ENCODE measurements around the gene TMEM126A.

Gene TMEM126A

DNA sequence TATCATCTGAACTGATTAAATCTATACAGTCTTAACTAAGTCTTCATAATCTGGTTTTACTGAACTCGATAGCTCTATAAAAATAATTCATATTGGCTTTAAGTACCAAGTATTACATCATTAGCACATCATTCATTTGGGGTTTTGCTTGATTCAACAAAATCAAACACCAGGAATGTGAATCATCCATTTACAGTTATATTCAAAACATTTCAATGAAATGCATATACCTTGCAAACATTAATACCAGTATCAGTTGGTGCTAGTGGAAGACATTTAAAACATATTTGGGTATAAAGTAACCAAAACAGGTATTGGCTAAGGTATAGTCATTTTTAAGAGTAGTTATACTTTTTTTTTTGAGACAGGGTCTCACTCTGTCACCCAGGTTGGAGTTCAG, 50.4 kb downstream of the TMEM126A start:
- DNase-seq = no peak

DNA sequence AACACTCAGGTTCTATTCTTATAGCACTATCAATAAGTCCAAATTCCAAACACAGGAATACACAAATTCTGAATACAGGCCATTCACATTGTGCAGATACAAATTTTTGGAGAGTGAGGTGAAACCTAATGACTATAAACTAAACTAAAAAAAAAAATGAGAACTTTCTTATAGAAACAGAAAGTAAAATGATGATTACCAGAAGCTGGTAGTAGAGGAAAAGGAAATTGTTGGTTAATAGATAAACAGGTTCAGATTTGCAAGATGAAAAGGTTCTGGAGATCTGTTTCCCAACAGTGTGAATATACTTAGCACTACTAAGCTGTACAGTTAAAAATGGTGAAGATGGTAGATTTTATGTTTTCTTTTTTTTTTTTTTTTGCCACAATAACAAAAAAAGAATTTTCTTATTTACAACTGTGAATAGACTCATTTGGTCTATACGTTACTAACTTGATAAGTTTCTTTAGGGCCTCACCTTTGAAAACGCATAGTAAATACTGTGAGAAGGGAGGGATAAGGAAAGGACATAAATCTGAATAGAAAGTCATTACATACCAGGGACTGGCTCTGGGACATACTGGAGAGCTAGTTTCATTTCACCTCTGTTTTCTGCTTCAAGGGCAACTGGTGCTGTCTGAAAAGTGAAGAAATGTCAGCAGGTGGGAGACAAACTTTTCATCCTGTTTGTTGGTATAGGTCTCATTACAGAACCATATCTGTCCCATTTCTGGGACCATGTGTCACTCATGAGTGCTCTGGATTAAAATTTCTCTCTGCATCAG, 52.4 kb downstream of the TMEM126A start:
- no peak for DNase-seq

DNA sequence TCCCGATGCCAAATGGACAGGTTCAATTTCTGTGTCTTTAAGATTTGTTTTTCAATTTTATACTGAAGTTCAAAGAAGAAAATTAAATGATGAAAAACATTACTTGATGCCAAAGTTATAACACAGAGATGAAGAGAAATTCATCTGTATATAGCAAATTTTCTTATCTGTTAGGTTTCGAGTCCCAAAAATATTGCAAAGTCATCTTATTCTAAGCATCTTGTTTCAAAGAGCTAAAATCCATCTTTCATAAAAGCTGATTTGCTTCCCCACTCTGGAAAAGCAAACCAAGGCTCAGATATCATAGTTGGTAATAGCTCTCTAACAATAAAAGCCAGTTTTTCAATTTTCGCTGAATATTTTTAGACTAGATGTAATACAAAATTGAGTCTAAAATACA, 57.2 kb downstream of the TMEM126A start:
- no peak for DNase-seq

DNA sequence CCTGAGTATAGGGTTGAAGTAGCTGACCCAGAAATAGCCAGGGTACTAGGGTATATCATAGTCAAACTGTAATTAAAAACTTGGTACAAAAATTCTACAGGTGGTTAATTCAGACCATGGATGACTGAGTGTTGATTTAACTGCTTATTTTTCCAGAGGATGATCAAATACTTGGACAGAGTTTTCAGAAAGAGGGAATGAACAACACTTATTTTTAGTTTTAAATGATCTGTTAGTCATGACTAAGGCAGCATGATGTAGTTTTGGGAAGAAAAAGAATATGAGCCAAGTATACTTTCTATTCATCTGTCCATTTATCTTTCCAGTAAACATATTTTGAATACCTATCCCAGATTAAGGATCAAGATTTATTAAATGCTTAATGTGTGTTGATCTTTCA, 58.0 kb downstream of the TMEM126A start:
- no peak for DNase-seq
